ENCODE results near the gene PIEZO1.
A peak's percentile ranks its signal among the peaks of the same experiment; 100 is the strongest.
"Not testable (repeated sequence)": the region's sequence is repeated elsewhere in the genome, so short reads cannot be mapped to it uniquely, and the experiment has no call there.

The PIEZO1 gene

DNA sequence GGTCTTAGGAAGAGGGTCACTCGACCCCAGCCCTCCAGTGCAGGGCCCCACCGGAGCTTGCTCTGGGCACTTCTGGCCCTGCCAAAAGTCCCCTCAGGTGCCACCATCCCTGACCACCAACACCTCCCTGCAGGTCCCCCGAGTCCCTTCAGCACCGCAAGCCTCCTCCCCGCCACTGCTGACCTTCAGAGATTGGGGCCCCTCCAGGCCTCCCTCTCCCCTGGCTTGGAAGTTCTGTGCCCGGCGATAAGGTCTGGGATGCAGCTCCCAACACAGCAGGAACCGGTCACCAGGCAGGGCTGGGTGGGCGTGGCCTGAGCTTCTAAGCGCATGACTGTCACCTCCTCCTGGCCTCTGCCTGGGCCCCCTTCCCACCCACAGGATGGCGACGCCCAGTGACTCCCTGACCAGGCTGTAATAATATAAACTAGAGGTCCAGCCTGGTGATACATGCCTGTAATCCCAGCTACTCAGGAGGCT lies 11.2 kb downstream of the PIEZO1 start:
- H3K27ac ChIP-seq, result no peak overlapping the region
- TF ChIP-seq ZFX (IDR thresholded peaks at IDR 0.05; ENCODE audit: borderline replicate concordance), result no peak
- TF ChIP-seq, protein P1, sequence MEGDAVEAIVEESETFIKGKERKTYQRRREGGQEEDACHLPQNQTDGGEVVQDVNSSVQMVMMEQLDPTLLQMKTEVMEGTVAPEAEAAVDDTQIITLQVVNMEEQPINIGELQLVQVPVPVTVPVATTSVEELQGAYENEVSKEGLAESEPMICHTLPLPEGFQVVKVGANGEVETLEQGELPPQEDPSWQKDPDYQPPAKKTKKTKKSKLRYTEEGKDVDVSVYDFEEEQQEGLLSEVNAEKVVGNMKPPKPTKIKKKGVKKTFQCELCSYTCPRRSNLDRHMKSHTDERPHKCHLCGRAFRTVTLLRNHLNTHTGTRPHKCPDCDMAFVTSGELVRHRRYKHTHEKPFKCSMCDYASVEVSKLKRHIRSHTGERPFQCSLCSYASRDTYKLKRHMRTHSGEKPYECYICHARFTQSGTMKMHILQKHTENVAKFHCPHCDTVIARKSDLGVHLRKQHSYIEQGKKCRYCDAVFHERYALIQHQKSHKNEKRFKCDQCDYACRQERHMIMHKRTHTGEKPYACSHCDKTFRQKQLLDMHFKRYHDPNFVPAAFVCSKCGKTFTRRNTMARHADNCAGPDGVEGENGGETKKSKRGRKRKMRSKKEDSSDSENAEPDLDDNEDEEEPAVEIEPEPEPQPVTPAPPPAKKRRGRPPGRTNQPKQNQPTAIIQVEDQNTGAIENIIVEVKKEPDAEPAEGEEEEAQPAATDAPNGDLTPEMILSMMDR (IDR thresholded peaks at IDR 0.05), result no peak

- TF ChIP-seq, protein P1 (IDR thresholded peaks at IDR 0.05), result no peak
- TF ChIP-seq ZFX (IDR thresholded peaks at IDR 0.05; ENCODE audit: borderline replicate concordance), result no peak
- 0 out of 2 replicates have a peak overlapping the region, but pooled peaks have one; percentile 10 for H3K27ac ChIP-seq
Observed at GRCh38 chr16:88772871-88773811, 11.9 kb downstream of the PIEZO1 start.

GRCh38 chr16:88771781-88772180 lies 13.2 kb downstream of the PIEZO1 start:
- not testable (repeated sequence) for H3K27ac ChIP-seq

- TF ChIP-seq, protein P1 (IDR thresholded peaks at IDR 0.05), result no peak
- no peak for TF ChIP-seq ZFX (IDR thresholded peaks at IDR 0.05; ENCODE audit: borderline replicate concordance)
- peak overlapping the region; percentile 74; the same call in 1 of the 2 replicates for H3K27ac ChIP-seq
Observed at GRCh38 chr16:88771294-88771772, 13.7 kb downstream of the PIEZO1 start.

- peak overlapping the region; percentile 74 for H3K27ac ChIP-seq
- no peak for TF ChIP-seq ZFX (IDR thresholded peaks at IDR 0.05; ENCODE audit: borderline replicate concordance)
- TF ChIP-seq, protein P1 (IDR thresholded peaks at IDR 0.05), result no peak
Observed at GRCh38 chr16:88770461-88771293, 14.3 kb downstream of the PIEZO1 start.

DNA sequence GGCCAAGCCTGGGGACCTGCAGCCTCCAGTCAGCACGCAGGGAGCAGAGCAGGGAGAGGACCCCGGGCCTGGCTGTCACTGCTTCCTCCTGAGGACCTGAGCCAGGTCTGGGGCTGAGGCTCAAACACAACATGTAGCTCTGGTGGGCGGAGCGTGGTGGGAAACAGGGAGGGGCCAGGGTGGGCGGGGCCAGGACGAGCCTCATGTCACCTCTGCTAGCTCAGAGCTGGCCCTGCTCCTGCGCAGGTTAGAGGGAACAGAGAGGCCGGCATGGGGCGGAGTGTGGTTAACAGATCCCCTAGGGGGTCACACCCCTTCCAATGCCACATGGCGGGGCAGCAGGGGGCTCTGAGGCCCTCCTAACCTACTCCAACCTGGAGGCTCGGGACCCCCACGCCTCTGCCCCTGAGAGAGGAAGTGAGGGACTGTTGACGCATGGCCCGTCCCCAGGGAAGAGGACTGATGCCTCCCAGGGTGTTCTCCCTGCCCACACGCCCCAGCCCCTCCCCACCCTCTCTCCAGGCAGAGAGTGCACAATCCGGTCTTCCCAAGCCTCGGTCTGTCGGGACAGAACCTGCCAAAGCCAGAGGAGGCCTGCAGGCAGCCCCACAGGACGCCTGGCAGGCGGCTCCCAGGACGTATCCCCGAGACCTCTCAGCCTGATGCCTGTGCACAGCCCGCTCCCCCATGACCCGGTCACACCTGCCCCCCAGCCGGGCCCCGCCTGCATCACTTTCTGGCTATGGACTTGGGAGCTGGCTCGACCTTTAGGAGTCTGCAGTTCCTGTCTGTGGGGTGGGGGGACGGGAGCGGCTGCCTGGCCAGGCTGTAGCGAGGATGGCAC lies 15.2 kb downstream of the PIEZO1 start:
- H3K27ac ChIP-seq, result peak overlapping the region; percentile 74

More for the DNA sequence above, 15.2 kb downstream of the PIEZO1 start:
- no peak for TF ChIP-seq ZFX (IDR thresholded peaks at IDR 0.05; ENCODE audit: borderline replicate concordance)
- TF ChIP-seq, protein P1 (IDR thresholded peaks at IDR 0.05), result no peak

Measured in 22Rv1 (cell line).